BE2C (cell line): ENCODE results near the gene ATP8B3.

Source experiments
- DNase-seq: peaks from one replicate; pipeline ENCODE4 v3.0.0-alpha.2; 2020
- H3K27me3 ChIP-seq: fragments of 250-450 bp; sonication (Bioruptor Pico); 2 replicates; pipeline ENCODE4 v1.5.1; 2020; ENCODE audit warnings: mild to moderate bottlenecking
- H3K36me3 ChIP-seq: fragments of 250-450 bp; sonication (Bioruptor Pico); 2 replicates; pipeline ENCODE4 v1.5.1; 2020; ENCODE audit warnings: mild to moderate bottlenecking
- H3K4me1 ChIP-seq: fragments of 250-450 bp; sonication (Bioruptor Pico); 2 replicates; pipeline ENCODE4 v1.5.1; 2020
- H3K4me3 ChIP-seq: 2 replicates; pipeline ENCODE4 v1.5.1; 2011; ENCODE audit warnings: low read depth, low read length
- H3K9me3 ChIP-seq: fragments of 250-450 bp; sonication (Bioruptor Pico); 2 replicates; pipeline ENCODE4 v1.5.1; 2020
- CTCF ChIP-seq: IDR thresholded peaks from 2 replicates; pipeline ENCODE4 v1.5.1; 2012; ENCODE audit warnings: mild to moderate bottlenecking, low read depth, low read length

Gene ATP8B3

DNA sequence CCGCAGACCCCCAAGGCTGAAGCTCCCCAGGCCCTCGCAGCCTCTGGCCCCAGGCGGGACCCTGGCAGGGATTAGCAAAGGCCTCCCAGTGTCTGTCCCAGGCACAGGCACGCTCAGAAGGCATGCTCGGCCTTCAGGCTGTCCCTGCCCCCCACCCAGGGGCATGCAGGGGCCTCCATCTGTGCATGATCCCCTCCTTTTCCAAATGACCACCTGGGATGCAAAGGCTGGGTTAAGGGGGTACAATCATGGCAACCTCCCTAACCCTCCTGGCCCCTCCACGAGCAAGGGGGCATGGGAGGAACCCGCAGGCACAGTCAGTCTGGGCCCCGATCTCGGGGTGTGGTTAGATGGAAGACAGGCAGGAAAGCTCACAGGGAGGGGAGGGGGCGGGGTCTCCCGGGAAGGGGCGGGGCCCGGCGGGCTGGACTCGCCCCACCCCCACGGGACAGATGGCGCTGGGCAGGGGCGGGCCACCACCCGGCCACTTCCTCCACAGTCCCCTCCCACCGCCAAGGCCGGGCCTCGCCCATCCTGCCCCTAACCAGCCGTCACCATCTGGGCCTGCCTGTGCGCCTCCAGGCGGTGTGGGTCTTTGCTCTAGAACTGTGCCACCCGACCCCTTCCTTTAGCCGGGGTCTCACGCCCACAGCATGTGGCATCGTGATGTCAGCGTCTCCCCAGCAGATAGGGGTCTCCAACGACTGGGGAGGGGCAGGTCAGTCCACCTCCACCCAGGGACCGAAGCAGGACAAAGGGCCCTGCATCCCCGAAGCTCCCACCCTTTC is 43.2 kb upstream of the ATP8B3 start:
- DNase-seq, result peak; percentile 97
- no peak for TF ChIP-seq CTCF
- H3K4me1 ChIP-seq, result peaks cover 44% of the 10 kb centered on the region
- peak overlapping the region; percentile 62 for H3K4me3 ChIP-seq
- H3K27me3 ChIP-seq, result no peaks in the 10 kb centered on the region
- peaks cover 4% of the 10 kb centered on the region for H3K36me3 ChIP-seq
- no peaks in the 10 kb centered on the region for H3K9me3 ChIP-seq

GRCh38 chr19:1854542-1855039 is 42.5 kb upstream of the ATP8B3 start:
- TF ChIP-seq CTCF, result no peak
- Histone ChIP-seq H3K27me3 (no peaks in the 10 kb centered on the region), H3K36me3 (peaks cover 4% of the 10 kb centered on the region), H3K4me1 (peaks cover 40% of the 10 kb centered on the region), H3K9me3 (no peaks in the 10 kb centered on the region), H3K4me3 (peak overlapping the region; percentile 61)
- DNase-seq, result peak; percentile 80

DNA sequence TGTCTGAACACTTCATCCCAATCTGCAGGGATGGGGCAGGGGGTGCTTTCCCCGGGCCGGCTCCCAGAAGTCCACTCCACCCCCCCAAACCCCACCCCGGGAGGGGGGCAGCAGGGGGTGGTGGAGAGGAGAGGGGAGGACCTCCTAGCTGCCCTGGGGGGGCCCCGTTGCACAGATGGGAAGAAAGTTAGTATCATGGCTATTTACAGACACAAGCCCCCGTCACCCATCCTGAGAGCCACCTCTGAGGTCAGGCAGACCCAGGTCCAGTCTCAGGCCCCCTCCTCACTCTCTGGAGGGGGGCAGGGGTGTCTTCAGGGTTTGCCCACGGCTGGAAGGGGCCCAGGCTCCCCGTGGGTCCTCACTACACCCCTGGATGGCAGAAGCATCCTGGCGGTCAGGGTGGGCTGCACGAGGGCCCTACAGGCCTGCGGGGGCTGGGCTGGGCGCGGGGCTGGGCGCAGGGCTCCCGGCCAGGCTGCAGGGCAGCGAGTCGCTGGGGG is 42.0 kb upstream of the ATP8B3 start:
- no peak for DNase-seq
- Histone ChIP-seq H3K27me3 (no peaks in the 10 kb centered on the region), H3K4me1 (peaks cover 35% of the 10 kb centered on the region), H3K36me3 (peaks cover 4% of the 10 kb centered on the region), H3K4me3 (peak overlapping the region; percentile 61), H3K9me3 (no peaks in the 10 kb centered on the region)
- TF ChIP-seq CTCF, result no peak

DNA sequence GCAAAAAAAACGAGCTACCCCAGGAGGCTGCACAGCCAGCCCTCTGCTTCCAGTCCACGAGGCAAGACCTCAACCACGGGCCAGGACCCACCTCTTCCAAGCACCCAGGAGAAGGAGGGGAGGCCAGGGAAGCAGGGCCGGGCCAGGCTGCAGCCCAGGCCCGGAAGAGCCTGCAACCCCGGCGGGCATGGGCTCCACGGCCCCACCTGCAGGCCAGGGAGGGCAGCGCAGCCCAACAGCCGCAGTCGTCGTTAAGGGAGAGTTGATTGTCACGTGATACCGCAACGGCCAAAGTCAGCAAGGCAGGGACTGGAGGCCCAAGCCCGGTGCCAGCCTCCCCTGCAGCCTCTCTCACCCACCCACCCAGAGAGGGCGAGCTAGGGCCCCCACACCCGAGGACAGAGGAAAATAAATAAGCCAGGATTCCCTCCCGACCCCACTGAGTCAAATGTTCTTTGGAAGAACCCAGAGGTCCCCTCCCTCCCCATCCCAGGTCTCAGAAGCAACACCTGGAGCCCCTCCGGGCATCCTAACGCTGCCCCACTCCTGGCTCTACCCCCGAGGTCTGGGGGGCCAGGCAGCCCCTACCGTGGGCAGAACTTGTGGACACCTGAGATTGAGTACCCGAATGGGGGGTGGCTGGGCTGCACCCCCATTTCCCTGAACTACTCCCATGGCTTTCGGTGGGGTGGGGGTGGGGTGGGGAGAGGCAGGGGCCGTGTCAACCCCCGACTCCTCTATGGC is 41.4 kb upstream of the ATP8B3 start:
- peak; percentile 93 for TF ChIP-seq CTCF
- Histone ChIP-seq H3K4me3 (no peak overlapping the region), H3K9me3 (no peaks in the 10 kb centered on the region)

GRCh38 chr19:1852581-1853128 is 40.6 kb upstream of the ATP8B3 start:
- peaks cover 31% of the 10 kb centered on the region for H3K4me1 ChIP-seq
- H3K4me3 ChIP-seq, result no peak overlapping the region; the same call in 1 of the 2 replicates
- H3K27me3 ChIP-seq, result no peaks in the 10 kb centered on the region
- H3K9me3 ChIP-seq, result no peaks in the 10 kb centered on the region
- peaks cover 4% of the 10 kb centered on the region for H3K36me3 ChIP-seq
- DNase-seq, result no peak
- TF ChIP-seq CTCF, result no peak

More for the DNA sequence above, 41.4 kb upstream of the ATP8B3 start:
- Histone ChIP-seq H3K36me3 (peaks cover 4% of the 10 kb centered on the region), H3K27me3 (no peaks in the 10 kb centered on the region), H3K4me1 (peaks cover 34% of the 10 kb centered on the region)
- DNase-seq, result peak; percentile 86
